HG03097 (cell line): ENCODE results near the gene GTF3C6.
"Not testable (repeated sequence)": the region's sequence is repeated elsewhere in the genome, so short reads cannot be mapped to it uniquely, and the experiment has no call there.

Experiments
- ATAC-seq: cut with Tn5 transposase; IDR thresholded peaks from one replicate; pipeline ENCODE4 v1.9.1; 2021; ENCODE audit not compliant: unreplicated experiment, low FRiP score

Gene GTF3C6

GRCh38 chr6:110958329-110959192 lies at the start of gene GTF3C6:
Gene GTF3C6 (plus strand): TSS chr6:110958706. CDS start chr6:110958770, 64 bp downstream.
- peak; percentile 95 for ATAC-seq

DNA sequence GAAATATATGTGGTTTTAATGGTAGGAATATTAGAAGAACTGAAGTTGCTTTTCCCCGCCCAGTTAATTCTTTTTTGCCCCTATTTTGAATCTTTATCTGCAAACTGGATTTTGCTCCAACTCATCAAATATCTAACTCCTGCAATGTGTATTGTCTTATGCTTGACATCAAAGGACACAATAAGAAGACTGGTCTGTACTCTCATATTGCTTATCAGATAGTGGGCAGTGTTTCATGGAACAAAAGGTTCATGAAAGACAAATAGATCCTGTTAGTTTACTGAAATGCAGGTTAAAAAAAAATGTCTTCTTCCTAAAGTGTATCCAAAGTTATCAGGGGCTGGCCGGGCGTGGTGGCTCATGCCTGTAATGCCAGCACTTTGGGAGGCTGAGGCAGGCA lies 27.7 kb upstream of the GTF3C6 start:
- no peak for ATAC-seq

DNA sequence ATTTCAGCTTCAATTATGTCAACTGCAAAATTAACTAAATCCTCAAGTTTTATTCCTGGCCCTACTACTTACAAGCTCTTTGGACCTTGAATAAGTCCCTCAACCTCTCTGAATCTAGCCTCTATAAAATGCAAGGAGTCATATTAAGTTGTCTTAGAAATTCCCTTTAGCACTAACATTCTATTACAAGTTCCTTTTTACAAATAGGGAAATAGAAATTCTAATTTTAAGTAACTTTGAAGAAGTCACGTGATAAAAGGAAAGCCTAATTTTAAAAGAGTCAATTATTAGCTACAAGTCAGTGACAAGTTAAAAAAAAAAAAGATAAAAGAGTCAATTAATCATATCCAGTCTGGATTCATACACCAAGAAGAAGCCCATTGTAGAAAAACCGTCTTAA lies 24.6 kb upstream of the GTF3C6 start:
- no peak for ATAC-seq

GRCh38 chr6:110934381-110934898 lies 24.1 kb upstream of the GTF3C6 start:
- no peak for ATAC-seq

DNA sequence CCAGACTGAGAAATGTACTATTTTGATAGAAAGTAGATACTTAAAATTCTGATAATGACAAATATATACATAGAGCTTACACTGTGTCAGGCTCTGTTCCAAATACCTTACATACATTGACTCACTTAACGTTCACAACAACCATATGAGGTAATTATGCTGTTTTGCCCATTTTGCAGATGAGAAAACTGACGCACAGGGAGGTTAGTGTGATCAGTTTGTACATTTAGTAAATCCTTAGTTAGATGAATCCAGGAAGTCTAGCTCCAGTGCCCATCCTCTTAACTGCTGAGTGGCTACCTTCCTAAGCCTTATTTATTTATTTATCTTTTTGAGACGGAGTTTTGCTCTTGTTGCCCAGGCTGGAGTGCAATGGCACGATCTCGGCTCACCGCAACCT lies 23.3 kb upstream of the GTF3C6 start:
- no peak for ATAC-seq

- no peak for ATAC-seq
These were observed 20.3 kb upstream of the GTF3C6 start for GRCh38 chr6:110938171-110938570.

DNA sequence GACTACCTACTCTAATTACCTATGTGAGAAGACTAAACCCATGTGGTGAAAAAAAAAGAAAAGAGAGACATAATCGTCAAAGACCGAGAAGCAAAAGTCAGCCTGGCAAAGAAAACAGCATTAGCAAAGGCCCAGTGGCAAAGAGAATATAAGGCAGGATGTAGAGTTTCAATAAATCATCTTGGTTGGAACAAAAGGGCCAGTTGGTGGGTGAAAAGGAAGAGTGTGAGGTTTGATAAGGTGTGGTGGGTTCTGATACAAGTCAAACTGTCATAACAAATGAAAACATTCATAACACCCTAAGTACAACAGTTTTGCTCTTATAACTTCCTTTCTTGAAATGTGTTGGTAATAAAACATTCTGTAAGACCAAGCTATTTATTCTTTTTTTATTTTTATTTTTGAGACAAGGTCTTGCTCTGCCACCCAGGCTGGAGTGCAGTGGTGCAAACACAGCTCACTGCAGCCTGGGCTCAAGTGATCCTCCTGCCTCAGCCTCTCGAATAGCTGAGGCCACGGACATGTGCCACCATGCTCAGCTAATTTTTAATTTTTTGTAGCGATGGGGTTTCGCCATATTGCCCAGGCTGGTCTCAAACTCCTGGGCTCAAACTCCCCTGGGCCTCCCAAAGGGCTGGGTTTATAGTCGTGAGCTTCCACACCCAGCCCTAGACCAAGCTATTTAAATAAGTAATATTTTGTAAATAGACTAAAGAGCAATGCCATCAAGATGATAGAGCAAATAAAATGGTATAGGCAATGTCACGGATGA lies 18.9 kb upstream of the GTF3C6 start:
- ATAC-seq = no peak

DNA sequence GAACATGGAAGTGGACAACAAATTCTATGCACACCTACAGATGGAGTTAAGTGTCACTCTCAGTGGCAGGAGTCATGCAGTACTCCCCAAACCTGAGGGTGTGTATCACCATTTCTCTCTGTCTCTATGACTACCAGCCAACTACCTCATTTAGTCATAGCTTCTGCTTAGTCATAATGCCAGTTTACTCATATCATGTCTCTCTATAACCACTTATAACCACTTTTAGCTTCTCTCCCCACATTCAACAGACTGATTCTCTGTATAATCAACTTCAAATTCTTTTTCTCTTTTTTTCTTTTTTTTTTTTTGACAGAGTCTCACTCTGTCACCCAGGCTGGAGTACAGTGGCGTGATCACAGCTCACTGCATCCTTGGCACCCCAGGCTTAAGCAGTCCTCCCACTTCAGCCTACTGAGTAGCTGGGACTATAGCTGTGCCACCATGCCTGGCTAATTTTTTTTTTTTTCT lies 13.8 kb upstream of the GTF3C6 start:
- peak; percentile 98 for ATAC-seq

- ATAC-seq = no peak
These were observed 12.0 kb upstream of the GTF3C6 start for GRCh38 chr6:110946498-110946897.

DNA sequence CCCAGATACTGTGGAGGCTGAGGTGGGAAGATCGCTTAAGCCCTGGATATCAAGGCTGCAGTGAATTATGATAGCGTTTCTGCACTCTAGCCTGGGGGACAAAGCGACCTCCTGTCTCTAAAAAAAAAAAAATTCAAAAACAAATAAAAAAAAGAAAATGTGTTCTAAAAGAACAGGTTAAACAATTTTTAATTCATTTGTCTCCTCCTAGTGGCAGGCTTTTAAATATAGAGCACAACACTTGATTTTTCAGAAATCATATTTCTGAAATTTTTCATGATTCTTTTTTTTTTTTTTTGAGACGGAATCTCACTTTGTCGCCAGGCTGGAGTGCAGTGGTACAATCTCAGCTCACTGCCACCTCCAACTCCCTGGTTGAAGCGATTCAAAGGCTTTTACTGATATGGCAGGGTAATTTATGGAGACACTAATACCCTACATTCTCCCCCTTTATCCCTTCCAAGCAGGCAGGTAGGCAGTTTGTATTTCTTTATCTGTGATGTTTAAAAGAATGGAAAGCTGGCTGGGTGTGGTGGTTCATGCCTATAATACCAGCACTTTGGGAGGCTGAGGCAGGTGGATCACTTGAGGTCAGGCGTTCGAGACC lies 8.7 kb upstream of the GTF3C6 start:
- ATAC-seq = no peak

DNA sequence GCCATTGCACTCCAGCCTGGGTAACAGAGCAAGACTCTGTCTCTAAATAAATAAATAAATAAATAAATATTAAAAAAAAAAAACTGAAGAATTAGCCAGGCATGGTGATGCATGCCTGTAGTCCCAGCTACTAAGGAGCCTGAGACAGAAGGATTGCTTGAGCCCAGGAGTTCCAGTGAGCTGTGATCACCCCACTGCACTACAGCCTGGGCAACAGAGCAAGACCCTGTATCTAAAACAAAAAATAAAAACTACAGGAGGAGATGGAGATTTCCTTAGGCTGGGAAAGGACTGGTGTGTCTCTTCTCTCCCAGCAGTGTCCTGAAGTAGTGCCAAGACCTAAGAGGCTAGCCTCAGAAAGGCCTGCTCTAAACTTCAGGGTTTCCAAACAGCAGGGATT lies 8.1 kb upstream of the GTF3C6 start:
- no peak for ATAC-seq

DNA sequence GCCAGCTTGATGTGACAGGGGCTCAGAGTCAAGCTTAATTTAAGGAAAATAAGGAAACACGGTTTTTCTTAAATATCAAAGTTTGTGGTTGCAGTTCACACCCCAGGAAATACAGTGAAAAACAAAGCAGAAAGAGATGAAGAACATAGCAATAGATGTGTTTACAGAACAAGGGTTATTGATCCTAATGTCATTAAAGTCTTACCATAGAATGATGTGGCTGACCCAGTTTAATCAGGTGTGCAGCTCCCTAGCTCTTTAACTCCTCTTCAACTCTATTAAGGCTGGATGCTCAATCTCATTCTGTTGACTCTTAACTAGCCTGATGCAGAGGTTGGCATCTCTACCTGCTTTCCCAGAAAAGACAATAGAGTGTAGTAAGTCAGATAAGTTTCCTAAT lies 7.5 kb upstream of the GTF3C6 start:
- ATAC-seq = no peak

- ATAC-seq = no peak
These were observed 6.3 kb upstream of the GTF3C6 start for GRCh38 chr6:110951986-110952794.

DNA sequence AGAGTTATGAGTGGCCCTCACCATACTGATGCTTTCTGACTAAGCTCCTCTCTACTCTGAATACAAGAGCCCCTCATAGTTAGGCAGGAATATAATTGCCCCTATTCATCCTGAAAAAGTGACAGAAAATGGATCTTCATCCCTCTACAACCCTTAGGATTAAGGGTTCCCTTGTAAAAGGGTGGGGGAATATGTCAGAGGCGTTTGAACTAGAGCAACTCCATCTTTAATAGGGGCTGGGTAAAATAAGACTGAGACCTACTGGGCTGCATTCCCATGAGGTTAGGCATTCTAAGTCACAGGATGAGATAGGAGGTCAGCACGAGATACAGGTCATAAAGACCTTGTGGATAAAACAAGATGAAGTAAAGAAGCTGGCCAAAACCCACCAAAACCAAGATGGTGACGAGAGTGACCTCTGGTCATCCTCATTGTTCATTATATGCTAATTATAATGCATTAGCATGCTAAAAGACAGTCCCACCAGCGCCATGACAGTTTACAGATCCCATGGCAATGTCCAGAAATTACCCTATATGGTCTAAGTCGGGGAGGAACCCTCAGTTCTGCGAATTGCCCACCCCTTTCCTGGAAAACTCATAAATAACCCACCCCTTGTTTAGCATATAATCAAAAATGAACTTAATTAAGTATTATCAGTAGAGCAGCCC lies 4.7 kb upstream of the GTF3C6 start:
- no peak for ATAC-seq

GRCh38 chr6:110960014-110960390 lies 1.5 kb downstream of the GTF3C6 start:
- ATAC-seq = no peak

DNA sequence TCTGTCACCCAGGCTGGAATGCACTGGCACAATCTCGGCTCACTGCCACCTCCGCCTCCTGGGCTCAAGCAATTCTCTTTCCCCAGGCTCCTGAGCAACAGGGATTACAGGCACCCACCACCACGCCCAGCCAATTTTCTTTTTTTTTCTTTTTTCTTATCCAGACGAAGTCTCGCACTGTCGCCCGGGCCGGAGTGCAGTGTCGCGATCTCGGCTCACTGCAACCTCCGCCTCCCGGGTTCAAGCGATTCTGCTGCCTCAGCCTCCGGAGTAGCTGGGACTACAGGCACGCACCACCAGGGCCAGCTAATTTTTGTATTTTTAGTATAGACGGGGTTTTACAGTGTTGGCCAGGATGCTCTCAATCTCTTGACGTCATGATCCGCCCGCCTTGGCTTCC lies 4.1 kb downstream of the GTF3C6 start:
- not testable (repeated sequence) for ATAC-seq

DNA sequence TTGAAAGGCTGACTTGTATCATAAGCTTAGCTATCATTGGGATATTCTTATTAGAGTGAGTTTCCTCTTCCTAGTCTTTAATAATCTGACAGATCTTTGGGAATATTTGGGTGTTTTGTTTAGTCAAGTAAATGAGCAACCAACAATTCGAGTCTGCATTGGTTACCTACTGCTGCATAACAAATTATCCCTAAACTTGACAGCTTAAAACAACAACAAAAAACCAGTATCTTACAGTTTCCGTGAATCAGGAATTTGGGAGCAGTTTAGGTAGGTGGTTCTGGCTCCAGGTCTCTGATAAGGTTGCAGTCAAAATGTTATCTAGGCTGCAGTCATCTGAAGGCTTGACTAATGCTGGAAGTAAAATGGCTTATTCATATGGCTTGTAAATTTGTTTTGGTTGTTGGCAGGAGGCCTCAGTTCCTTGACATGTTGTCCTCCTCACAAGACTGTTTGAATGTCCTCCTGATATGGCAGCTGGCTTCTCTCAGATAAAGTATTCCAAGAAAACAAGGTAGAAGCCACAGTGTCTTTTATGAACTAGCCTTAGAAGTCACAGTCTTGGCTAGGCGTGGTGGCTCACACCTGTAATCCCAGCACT lies 7.2 kb downstream of the GTF3C6 start:
- no peak for ATAC-seq

DNA sequence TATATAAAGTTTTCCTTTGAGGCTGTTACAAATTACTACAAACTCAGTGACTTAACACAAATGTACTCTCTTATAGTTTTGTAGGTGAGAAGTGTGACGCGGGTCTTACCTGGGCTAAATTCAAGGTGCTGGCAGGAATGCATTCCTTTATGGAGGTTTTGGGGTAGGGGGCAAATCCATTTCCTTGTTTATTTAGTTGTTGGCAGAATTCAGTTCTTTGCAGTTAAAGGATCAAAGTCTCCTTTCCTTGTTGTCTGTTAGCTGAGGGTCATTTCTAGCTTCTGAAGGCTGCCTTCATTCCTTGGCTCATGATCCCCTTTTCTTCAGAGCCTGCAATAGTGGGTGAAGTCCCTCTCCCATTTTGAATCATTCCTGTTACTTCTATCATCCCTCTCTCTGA lies 10.2 kb downstream of the GTF3C6 start:
- not testable (repeated sequence) for ATAC-seq

DNA sequence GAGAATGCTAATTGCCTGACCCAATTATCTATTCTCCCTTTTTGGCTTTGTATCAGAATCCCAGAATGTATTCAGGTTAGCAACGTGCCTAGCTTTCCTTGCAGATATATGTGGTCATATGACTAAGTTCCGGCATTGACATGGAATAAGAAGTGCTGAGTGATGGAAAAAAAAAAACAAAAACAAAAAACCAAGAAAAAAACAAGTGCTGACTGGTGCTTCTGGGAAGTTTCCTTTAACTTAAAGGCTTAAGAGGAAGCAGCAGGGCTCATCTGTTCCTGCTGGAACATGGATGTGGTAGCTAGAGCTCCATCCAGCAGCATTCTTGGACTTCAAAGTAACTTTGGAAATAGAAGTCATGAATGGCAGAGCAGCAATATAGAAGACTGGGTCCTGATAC lies 13.0 kb downstream of the GTF3C6 start:
- no peak for ATAC-seq
